GM18508 (cell line): Measurements from ENCODE around the gene RAB6A.

Experiments used
- ATAC-seq: cut with Tn5 transposase; IDR thresholded peaks from one replicate; pipeline ENCODE4 v1.9.1; 2021; ENCODE audit warnings: moderate number of reproducible peaks; ENCODE audit not compliant: insufficient read depth, unreplicated experiment

Gene RAB6A

DNA sequence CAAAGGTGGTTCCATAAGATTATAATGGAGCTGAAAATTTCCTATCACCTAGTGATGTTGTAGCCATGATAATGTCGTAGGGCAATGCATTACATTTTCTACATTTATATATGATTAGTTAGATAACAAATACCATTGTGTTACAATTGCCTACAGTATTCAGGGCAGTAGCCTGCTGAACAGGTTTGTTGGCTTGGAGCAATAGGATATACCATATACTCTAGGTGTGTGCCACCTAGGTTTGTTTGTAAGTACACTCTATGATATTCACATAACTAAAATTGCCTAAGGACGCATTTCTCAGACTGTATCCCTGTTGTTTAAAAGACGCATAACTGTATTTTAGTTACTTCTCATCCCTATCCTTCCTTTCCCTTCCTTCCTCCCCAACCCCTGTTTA, 100.9 kb downstream of the RAB6A start:
- ATAC-seq = no peak

DNA sequence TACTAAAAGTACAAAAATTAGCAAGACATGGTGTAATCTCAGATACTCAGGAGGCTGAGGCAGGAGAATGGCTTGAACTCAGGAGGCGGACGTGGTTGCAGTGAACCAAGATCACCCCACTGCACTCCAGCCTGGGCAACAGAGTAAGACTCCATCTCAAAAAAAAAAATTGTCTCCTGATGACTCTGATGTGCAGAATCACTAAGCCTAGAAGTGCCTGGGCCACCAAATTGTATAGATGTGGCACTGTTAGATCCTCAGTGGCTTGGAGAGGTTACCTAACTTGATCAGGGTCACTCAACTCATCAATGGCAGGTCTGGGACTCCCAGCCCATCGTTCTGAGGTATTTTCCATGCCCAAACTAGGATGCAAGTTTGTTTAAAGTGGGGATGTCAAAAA, 103.9 kb downstream of the RAB6A start:
- no peak for ATAC-seq

DNA sequence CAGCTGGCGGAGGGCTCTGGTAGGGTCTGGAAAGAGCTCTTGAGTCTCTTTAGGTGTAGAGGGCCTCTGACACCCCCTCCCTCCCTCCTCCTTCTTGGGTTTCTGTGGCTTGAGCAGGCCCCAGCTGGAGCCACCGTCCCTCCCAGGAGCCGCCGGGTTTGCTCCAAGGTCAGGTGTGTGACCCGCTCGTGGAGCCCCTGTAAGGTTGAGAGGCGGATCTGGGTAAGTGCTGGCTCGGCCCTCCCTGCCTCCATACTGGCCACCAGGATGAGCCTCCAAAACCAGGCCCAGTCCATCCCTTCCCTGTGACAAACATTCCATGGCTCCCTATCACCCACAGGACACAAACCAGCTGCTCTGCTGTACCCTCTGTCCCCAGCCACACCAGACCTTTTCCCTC, 105.2 kb downstream of the RAB6A start:
- no peak for ATAC-seq

DNA sequence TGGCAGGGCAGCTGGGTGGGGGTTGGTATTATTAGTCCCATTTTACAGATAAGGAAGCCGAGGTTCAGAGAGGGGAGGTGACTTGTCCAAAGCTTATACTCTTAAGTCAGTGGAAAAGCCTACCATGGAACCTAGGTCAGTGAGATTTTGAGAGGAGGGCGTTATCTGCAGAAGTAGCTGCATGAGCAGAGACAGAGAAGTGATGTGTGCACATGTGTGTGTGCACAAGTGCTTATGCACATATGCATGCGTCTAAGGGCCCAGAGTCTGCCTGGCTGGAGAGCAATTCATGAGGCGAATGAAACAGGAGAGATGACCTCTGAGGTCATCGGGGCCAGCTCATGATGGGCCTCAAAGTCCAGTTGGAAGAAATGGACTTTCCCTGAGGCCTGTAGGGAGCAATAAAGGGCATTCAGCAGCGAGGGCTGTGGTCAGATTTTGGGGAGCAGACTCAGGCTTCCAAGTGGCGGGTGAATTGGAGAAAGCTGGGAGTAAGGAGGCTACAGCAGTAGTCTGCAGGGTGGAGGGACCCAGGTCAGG, 106.3 kb downstream of the RAB6A start:
- ATAC-seq = no peak

DNA sequence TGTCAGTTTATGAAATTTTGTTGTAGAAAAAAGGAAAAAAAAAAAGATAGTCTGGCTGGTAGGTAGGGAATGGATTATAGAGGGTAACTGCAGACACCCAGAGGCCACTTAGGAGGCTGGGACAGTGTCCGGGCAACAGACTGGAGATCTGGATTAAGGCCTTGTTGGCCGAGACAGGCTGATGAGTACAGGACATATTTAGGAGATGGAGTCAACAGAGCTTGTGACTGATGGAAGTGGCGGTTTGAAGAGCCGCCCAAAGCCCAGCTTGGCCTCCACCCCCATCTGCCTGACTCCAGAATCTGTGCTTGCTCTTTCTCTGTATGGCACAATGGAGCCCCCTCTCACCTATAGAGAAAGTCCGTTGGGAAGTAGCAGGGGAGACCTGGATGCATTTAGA, 106.9 kb downstream of the RAB6A start:
- ATAC-seq = no peak

DNA sequence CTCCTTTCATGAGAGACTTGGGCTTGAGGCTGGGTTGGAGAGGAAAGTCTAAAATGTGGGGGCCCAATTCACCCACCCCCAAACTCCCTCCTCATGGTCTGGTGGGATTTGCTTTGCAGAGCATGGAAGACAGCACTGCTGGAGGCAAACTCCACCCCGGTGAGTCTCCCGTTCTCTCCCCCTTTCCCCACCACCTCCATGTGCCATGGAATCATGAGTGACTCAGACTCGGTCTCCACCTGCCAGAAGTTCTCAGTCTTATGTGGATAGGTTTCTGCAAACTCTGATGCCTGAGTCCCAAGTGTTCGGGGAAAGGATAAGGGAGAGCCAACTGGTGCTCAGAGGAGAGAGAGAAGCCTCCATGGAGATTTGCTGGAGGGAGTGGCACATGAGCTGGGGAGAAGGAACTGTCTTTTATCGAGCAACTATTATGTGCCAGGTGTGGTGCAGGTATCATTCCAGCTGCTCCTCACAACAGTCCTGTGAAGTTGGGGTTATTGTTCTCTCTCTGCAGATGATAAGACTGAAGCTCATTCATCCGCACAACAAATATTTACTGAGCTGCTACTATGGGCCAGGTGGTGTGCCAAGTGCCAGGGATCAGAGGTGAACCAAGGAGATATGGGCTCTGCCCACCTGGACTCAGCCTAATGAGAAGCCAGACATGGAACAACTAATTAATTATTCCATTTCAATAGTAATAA, 107.9 kb downstream of the RAB6A start:
- no peak for ATAC-seq

DNA sequence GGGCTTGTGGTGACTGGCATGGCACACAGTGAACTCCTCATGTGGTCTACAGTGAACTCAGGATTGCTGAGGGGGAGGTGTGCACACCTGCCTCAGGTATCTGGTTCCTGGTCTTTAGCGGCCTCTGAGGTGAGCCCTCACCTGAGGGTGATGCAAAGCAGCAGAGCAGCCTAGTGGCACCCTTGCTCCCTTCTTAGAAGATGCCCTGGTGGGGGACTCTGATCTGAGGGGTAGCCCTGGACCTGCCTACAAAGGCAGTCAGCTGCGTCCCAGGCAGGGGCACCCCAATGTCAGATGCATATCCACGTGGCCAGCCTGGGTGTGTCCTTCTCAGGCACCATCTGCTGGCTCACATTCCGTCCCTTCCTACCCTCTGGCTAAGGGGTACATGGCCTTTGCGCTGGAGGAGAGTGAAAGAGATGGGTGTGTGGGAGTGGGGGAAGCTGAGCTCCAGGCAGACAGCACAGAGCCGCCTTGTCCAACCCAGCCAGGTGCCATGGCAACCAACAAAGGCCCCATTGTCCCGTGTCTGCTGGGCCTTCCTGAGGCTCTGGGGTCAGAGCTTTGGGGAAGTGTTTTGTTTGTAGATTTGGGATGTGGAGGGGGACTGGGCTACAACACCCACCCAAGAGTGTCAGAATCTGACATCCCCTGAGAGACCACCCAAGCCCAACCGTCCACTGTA, 108.7 kb downstream of the RAB6A start:
- no peak for ATAC-seq

DNA sequence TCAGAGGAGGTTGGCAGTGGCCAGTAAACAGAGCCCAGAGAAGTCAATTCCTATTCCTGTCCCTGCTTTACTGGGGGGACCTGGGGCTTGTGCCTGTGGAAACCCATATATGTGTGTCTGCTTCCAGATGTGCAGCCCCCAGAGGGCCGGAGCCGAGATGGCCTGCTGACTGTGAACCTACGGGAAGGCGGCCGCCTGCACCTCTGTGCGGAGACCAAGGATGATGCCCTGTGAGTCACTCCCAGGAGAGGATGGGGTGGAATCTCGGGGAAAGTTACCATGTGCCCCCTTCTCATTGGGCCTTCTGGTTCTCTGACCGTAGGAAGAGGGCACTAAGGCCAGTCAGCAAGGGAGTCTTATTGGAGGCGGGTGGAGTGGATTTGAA, 109.2 kb downstream of the RAB6A start:
- ATAC-seq = no peak

DNA sequence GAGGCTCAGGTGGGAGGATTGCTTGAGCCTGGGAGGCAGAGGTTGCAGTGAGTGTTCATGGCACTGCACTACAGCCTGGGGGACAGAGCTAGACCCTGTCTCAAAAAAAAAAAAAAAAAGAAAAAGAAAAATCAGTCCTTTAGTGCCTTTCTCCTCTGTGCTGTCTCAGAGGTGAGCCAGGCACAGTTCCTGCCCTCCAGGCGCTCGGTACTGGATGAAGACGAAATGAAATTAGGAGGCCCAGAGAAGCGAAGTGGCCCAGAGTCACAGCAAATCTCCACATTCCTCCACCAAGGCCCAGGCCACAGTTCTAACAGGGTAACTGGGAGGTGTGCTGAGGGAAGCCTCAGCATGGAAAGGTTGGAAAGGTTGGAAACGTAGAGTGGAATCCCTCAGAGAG, 109.6 kb downstream of the RAB6A start:
- no peak for ATAC-seq

DNA sequence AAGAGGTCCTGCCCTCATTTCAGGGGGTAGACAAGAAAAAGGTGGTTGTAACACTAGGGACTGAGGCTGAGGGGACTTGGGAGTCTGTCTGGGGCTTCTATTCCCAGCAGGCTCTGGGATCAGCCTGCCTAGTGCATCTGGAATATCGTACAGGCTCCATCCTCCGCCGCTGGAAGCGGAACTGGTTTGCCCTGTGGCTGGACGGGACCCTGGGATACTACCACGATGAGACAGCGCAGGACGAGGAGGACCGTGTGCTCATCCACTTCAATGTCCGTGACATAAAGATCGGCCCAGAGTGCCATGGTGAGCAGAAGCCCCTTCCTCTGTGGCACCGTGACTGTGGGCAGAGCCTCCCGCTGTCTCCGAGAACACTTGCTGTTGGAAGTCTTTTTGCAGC, 110.5 kb downstream of the RAB6A start:
- no peak for ATAC-seq

DNA sequence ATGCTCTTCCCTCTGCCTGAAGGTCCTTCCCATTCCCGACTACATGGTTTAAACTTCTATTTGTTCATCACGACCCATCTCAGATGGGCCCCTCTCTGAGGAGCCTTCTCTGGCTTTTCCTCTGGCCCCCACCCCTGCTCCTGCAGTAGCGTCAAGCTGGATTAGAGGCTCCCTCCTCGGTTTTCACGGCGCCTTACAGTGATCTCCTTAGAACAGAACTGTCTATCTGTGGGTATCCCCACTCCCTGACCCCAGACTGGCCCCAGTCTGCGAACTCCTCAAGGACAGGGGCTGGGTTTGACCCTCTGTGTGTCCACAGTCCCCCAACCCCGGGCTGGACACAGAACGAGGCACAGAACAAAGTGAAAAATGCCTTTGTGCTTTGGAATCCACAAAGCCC, 111.7 kb downstream of the RAB6A start:
- ATAC-seq = no peak

DNA sequence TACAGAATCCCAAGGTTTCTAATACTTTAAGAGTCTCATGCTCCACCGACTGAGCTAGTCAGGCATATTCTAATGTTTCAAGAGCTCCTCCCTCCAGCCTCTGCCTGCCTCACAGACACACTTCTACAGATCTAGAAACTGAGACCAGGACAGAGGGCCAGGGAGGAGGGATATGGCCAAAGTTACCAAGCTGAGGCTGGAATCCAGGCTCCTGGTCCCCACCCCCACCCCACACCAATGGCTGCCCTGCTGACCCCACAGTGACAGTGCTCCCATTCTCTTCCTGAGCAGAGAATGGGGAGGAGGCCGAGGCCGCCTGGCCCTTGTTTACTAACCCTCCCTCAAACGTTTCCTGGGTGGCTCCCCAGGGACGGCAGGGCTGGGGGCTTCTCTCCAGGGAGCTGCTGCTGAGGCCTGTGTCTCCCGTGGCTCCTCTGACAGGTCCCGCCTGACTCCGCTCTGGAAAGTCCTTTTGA, 112.3 kb downstream of the RAB6A start:
- ATAC-seq = no peak

DNA sequence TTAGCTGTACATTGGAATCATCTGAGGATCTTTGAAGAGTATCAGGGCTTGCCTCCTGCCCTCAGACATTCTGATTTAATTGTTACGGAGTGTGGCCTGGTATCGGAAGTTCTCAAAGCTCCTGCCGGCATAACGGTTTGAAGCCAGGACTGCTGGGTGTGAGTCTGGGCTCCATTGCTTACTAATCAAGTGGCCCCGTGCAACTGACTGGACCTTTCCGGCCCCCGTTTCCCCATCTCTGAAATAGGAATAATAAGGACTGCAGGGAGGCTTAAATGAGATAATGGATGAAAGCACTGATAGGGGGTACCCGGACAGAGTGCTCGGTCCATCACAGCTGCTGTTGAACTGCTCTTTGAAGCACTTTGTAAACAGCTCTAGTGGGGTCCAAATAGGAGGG, 112.8 kb downstream of the RAB6A start:
- no peak for ATAC-seq

DNA sequence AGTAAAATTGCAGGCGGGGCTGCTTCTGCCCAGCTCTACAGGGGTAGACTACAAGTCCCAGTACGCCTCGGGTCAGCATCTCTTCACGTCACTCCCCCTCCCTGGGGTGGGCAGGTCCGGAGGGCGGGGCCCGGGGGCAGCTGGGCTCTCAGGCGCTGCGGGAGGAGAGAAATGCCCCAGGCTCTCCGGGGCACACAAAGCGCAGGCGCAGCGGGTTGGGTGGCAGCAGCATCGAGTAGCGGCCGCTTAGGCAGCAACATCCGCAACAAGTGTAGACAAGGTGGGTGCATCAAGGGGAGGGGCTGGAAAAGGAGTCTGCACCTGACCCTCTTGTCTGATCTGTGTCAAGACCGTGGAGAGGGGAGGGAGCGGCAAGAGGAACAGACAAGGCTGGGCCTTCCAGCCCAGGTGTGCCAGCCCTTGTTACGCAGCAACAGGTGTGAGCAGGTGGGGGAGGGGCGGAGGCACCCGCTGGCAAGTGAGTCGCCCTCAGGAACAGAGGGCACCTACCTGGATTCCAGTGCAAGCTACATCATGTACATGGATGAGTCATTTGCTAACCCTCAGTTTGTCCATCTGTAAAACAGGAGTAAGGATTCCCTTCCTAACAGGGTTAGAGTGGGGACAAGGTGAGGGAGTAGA, 113.3 kb downstream of the RAB6A start:
- no peak for ATAC-seq

DNA sequence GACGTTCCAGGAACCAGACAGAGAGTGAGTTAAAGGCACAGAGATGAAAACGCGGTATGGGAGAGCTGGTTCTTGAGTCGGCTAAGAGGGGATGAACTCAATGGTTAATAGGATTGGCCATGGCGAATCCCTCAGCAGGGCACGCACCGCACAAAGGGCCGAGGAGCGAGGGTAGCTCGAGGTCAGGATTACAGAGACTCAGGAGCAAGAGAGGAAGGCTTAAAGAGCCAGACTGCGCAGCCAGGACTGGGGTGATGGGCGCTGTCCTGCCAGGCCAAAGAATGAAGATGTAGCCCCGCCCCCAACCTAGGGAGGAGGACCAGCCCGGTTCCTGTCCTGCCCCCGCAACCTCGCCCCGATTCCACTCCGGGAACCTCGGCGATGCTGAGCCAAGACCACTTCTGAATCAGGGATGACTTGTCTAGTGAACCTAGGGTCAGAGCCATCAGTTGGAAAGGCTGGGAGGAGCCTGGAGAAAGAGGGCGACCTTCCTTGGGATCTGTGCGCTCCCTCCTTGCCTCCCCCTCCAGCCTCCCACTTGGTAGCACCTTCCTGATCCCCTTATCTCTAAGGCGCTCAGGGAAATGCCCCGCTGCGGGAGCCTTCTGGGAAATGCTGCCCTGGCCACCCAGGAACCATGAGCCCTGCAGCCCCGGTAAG, 114.8 kb downstream of the RAB6A start, which contains the start of gene PLEKHB1:
PLEKHB1 (plus strand) TSS at position 610 of the 660 bp plus-strand sequence; CDS start at position 638, 28 bp downstream.
- ATAC-seq = no peak

DNA sequence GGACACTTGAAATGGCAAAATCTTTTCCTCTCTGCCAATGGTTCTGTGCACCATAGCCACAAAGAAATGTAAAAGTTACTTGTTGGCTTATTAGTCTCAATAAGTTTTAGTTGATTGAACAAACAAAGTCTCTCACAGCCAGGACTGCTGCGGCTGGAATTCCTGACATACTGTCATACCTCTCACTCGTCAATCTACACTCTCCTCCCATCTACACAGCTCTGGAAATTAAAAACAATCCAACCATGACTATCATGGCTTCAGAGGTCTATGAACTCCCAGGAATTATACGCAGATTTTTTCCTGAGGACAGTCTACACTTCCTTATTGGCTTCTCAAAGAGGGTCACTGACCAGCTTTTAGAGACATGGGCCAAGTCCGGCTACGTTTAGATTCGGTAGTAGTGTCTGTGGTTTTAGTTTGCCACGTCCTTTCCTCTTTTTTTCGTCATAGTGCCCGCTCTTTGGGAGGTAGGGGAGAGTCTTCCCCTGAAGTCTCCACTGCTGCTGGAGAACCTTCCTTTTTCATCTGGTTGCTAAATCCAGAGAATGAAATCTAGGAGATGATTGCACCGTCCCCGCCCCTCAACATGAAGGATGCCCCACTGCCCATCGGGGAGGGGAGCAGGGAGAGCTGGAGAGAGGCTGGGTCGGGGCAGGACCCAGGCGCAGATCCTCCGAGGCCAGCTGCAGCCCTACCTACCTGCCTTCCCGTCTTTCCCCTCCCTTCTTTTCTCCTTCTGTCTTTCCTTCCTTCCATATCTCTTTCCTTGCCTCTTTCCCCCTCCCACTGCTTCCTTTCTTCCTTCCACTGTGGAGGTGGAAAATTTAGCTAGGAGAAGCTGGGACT, 115.5 kb downstream of the RAB6A start:
- ATAC-seq = no peak

DNA sequence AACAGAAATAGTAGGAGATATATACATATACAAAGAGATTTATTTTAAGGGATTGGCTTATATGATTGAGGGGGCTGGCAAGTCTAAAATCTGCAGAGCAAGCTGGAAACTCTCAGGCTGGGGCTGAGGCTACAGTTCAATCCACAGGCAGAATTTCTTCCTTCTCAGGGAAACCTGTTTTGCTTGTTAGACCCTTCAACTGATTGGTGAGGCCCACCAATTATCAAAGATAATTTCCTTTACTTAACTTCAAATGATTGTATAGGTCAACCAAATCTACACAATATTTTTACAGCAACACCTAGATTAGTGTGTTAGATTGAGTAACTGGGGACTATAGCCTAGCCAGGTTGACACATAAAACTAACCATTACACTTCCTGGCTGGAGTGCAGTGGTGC, 119.2 kb downstream of the RAB6A start:
- ATAC-seq = no peak

DNA sequence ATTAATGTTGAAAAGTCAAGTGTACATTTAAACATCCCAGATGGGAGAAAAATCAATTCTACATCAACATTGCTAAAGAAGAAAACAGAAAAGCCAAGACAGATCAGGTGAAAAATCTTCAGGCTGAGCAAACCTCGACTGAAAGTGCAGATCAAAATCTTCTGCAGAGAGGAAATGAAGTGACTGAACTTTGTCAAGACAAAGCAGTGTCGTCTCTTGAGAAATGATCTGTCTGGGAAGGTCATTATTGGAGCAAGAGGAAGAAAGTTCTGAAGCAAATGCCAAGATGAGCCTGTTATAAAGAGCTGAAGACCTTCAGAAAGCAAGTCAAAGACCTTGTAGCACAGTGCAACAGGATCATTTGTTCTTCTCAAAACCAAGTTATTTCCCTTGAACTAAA, 120.3 kb downstream of the RAB6A start:
- no peak for ATAC-seq

DNA sequence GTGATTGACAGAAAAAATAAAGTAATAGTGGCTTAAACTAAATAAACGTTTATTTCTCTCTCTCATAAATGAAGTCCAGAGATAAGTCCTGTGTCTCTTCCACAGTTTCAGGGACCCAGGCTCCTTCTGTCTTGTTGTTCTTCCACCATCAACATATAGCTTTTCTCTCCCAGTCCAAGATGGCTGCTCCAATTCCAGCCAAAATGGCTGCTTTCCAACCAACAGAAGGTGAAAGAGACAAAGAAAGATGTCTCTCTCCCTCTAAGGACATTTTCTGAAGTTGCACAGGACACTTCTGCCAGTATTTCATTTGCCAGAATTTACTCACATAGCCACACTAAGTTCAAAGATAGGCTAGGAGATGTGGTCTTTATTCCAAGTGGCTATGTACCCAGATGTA, 123.9 kb downstream of the RAB6A start:
- ATAC-seq = no peak

DNA sequence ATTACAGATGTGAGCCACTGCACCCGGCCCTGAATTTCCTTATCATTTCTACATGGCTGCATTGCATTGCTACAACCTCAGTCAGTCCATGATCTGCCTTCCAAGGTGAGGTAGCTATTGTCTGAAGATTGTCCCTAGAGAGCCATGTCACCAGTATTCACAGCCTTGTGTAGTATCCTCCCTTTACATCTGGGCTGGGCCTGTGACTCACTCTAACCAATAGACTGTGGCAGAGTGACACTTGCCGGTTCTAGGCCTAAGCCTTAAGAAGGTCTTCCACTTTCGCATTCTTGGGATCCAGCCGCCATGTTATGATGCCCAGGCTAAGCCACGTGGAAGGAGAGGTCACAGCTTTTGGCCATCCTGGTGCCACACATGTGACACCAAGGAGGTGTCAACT, 124.6 kb downstream of the RAB6A start:
- no peak for ATAC-seq
